Panc1 (cell line): ENCODE results near the gene HOXA5. TPM values are rescaled to one million over a fixed set of nuclear protein-coding genes. Genes with fewer than 3 reads are reported as not detected.

Experiments used
- ATAC-seq: fragments of 200-7000 bp; cut with Tn5 transposase; 2 replicates; pipeline ENCODE4 v1.9.1; 2020; ENCODE audit warnings: mild to moderate bottlenecking, moderate library complexity
- BruUV-seq: library from RNA; stranded (reverse); fragments of 400-500 nt; replicated peaks from 2 replicates; lab custom pipeline; 2021; lab: Mats Ljungman, UMichigan
- CTCF ChIA-PET: fragments of 300-600 bp; sonication (Branson Sonifier 250); formaldehyde crosslinking; loops from one replicate; lab custom pipeline; 2022; ENCODE audit warnings: antibody characterized with exemption; lab: Charles Lee
- POLR2A ChIA-PET: fragments of 300-600 bp; sonication (Branson Sonifier 250); formaldehyde crosslinking; loops from one replicate; lab custom pipeline; 2022; ENCODE audit warnings: antibody characterized with exemption; lab: Charles Lee
- DNase-seq: peaks from one replicate; pipeline ENCODE4 v3.0.0-alpha.2; 2010; ENCODE audit warnings: low read depth, low spot score
- H3K27ac ChIP-seq: 2 replicates; pipeline ENCODE4 v1.5.1; 2011; ENCODE audit warnings: mild to moderate bottlenecking, low read length, inconsistent platforms
- H3K27me3 ChIP-seq: fragments of 200-500 bp; sonication (Bioruptor generic); 2 replicates; pipeline ENCODE4 v1.6.0; 2014; ENCODE audit warnings: low read length, inconsistent platforms; ENCODE audit not compliant: control insufficient read depth, insufficient read depth
- H3K36me3 ChIP-seq: fragments of 200-500 bp; sonication (Bioruptor generic); 2 replicates; pipeline ENCODE4 v1.5.1; 2014; ENCODE audit warnings: inconsistent platforms, mild to moderate bottlenecking, low read length, moderate library complexity; ENCODE audit not compliant: control insufficient read depth, insufficient read depth
- H3K4me1 ChIP-seq: 2 replicates; pipeline ENCODE4 v1.5.1; 2011; ENCODE audit warnings: inconsistent platforms, mild to moderate bottlenecking, low read length, moderate library complexity; ENCODE audit not compliant: control insufficient read depth, insufficient read depth
- H3K4me3 ChIP-seq, 2 experiments: 2 replicates each; pipeline ENCODE4 v1.5.1; 2011 to 2012; ENCODE audit warnings: low read depth in 2 of 2, low read length in 2 of 2, mild to moderate bottlenecking in 2 of 2, inconsistent platforms in 1 of 2, moderate library complexity in 1 of 2
- H3K9me3 ChIP-seq: fragments of 200-500 bp; sonication (Bioruptor generic); 2 replicates; pipeline ENCODE4 v1.5.1; 2014; ENCODE audit warnings: low read depth, mild to moderate bottlenecking, inconsistent platforms, low read length, moderate library complexity; ENCODE audit not compliant: control insufficient read depth, insufficient read depth
- CTCF ChIP-seq: fragments of 450-650 bp; IDR thresholded peaks from 2 replicates; pipeline ENCODE4 v1.5.1; 2017; ENCODE audit warnings: mild to moderate bottlenecking
- POLR2AphosphoS5 ChIP-seq: IDR thresholded peaks from 2 replicates; pipeline ENCODE4 v1.6.1; 2012; ENCODE audit warnings: mild to moderate bottlenecking, low read depth, low read length, moderate library complexity
- SIN3A ChIP-seq: IDR thresholded peaks from 2 replicates; pipeline ENCODE4 v1.6.1; 2012; ENCODE audit warnings: low read depth, mild to moderate bottlenecking, low read length, moderate library complexity, borderline replicate concordance; ENCODE audit not compliant: insufficient read depth
- TCF7L2 ChIP-seq: IDR thresholded peaks from 2 replicates; pipeline ENCODE4 v1.6.1; 2011; ENCODE audit warnings: mild to moderate bottlenecking, low read depth, low read length, inconsistent platforms
- in situ Hi-C: cut with HindIII; loops from 2 replicates; pipeline ENCODE4 v1.10.0; 2016; ENCODE audit warnings: low sequenced_read_pairs, low pct_unique_long_range_greater_than_20kb
- intact Hi-C: fragments of 100-400 bp; cut with micrococcal nuclease; formaldehyde crosslinking; loops from one replicate; pipeline ENCODE4 v1.10.0; 2022; ENCODE audit not compliant: unreplicated experiment
- total RNA-seq: library from RNA; stranded (reverse); gene quantifications from one replicate; pipeline ENCODE4 v1.2.1, GENCODE V29; 2021; ENCODE audit not compliant: unreplicated experiment
- TF ChIP-seq, protein P1 (sequence below), 2 experiments: IDR thresholded peaks; 2 replicates each; pipeline ENCODE4 v1.6.1; 2011 to 2012; ENCODE audit warnings: low read depth in 2 of 2, control low read depth in 1 of 2, low read length in 1 of 2, mild to moderate bottlenecking in 1 of 2, moderate library complexity in 1 of 2; ENCODE audit not compliant: insufficient read depth in 1 of 2

HOXA5 gene
- total RNA-seq, 1 experiment from 2014 or later: 3.9 TPM

DNA sequence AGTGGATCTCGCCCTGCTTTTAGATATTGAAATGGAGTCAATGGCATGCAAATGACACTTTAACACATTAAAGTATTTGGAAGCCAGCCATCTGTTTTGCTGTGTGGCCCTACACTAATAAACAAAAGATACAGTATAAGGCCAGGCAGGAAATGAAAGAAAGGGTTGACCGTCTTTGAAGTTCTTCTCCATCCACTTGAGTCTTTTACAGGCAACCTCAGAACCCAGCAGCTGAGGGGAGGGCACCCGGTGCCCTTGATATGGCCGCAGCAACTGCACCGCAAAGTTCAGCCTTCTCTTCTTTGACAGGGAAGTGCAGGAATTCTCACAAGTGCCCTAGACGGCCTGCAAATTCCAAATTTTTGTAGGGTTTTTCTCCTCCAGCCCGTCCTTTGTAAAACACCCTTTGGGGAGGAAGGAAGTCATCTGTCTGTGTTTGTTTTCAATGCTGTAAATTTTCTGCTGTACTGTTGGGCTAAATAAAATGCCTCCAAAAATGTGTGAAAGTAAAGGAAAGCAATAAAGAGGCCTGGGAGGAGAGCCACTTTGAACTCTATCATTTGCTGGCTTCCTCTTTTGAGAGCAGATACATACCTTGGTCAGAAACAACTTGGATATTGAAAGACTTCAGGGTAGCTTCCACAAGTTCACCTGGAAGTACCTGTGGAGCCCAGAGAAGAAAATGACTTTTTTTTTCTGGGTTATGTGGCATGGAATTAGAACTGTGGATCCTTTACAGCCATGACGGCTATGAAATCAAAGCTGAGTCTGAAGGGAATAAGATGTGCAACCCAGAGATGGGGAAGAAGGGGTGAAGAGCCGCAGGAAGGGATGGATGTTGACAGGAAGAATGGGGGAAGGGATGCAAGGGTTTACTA, 51.3 kb downstream of the HOXA5 start:
- no peak for DNase-seq
- in situ Hi-C loops: no loop called here
- Histone ChIP-seq H3K9me3 (no peaks in the 10 kb centered on the region), H3K27me3 (no peaks in the 10 kb centered on the region), H3K4me1 (peaks cover 51% of the 10 kb centered on the region), H3K27ac (peak overlapping the region; percentile 71), H3K4me3 (no peak overlapping the region), H3K36me3 (no peaks in the 10 kb centered on the region)
- POLR2A ChIA-PET: interaction anchor here (1.0 kb wide), 1 partner anchor 22 kb away, joined by 3 read pairs; no protein-coding TSS in a partner anchor
- intact Hi-C loops: loop anchor here (10.0 kb wide), 1 partner anchor 57 kb away; no protein-coding TSS in a partner anchor
- CTCF ChIA-PET: interaction anchor here (0.6 to 1.5 kb wide), 3 partner anchors 16 to 231 kb away, joined by 3 to 8 read pairs (median 7); no protein-coding TSS in a partner anchor
- BruUV-seq: no TSS peak
- TF ChIP-seq SIN3A (no peak), POLR2AphosphoS5 (no peak), CTCF (no peak), TCF7L2 (no peak)
- TF ChIP-seq, protein P1, sequence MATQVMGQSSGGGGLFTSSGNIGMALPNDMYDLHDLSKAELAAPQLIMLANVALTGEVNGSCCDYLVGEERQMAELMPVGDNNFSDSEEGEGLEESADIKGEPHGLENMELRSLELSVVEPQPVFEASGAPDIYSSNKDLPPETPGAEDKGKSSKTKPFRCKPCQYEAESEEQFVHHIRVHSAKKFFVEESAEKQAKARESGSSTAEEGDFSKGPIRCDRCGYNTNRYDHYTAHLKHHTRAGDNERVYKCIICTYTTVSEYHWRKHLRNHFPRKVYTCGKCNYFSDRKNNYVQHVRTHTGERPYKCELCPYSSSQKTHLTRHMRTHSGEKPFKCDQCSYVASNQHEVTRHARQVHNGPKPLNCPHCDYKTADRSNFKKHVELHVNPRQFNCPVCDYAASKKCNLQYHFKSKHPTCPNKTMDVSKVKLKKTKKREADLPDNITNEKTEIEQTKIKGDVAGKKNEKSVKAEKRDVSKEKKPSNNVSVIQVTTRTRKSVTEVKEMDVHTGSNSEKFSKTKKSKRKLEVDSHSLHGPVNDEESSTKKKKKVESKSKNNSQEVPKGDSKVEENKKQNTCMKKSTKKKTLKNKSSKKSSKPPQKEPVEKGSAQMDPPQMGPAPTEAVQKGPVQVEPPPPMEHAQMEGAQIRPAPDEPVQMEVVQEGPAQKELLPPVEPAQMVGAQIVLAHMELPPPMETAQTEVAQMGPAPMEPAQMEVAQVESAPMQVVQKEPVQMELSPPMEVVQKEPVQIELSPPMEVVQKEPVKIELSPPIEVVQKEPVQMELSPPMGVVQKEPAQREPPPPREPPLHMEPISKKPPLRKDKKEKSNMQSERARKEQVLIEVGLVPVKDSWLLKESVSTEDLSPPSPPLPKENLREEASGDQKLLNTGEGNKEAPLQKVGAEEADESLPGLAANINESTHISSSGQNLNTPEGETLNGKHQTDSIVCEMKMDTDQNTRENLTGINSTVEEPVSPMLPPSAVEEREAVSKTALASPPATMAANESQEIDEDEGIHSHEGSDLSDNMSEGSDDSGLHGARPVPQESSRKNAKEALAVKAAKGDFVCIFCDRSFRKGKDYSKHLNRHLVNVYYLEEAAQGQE (IDR thresholded peaks at IDR 0.05; ENCODE audit: insufficient read depth in 1 of 2, low read depth in 2 of 2, low read length in 1 of 2): no peak
- no peak for ATAC-seq

GRCh38 chr7:27091105-27091504, 52.4 kb downstream of the HOXA5 start:
- no peak for ATAC-seq
- Histone ChIP-seq H3K36me3 (no peaks in the 10 kb centered on the region), H3K4me1 (peaks cover 51% of the 10 kb centered on the region), H3K9me3 (no peaks in the 10 kb centered on the region), H3K27ac (peak overlapping the region; percentile 71), H3K4me3 (no peak overlapping the region), H3K27me3 (no peaks in the 10 kb centered on the region)
- TF ChIP-seq POLR2AphosphoS5 (no peak), TCF7L2 (0 out of 2 replicates have a peak, but pooled peaks have one; percentile 45), SIN3A (no peak), CTCF (no peak)
- TF ChIP-seq, protein P1 (IDR thresholded peaks at IDR 0.05; ENCODE audit: insufficient read depth in 1 of 2, low read depth in 2 of 2, low read length in 1 of 2): no peak
- in situ Hi-C loops (no loop called here), intact Hi-C loops (loop anchor here (10.0 kb wide), 1 partner anchor 56 kb away; no protein-coding TSS in a partner anchor)
- ChIA-PET CTCF (no interaction called here), POLR2A (no interaction called here)
- DNase-seq: no peak
- BruUV-seq: no TSS peak
